Fibroblast of pulmonary artery (primary cell): Measurements from ENCODE around the gene KIAA0408.
"Not testable (repeated sequence)": the region's sequence is repeated elsewhere in the genome, so short reads cannot be mapped to it uniquely, and the experiment has no call there.

Experiments
- DNase-seq: peaks from one replicate; pipeline ENCODE4 v3.0.0-alpha.2; 2010; ENCODE audit warnings: low read depth
- H3K4me3 ChIP-seq: replicated peaks from 2 replicates; pipeline ENCODE4 v1.5.1; 2011; ENCODE audit warnings: low read depth, mild to moderate bottlenecking, control low read depth, low read length, moderate library complexity
- TF ChIP-seq, protein P1 (sequence below): IDR thresholded peaks from 2 replicates; pipeline ENCODE4 v1.5.1; 2011; ENCODE audit warnings: mild to moderate bottlenecking, control low read depth, low read length, inconsistent platforms; ENCODE audit errors: missing control alignments

Gene KIAA0408

DNA sequence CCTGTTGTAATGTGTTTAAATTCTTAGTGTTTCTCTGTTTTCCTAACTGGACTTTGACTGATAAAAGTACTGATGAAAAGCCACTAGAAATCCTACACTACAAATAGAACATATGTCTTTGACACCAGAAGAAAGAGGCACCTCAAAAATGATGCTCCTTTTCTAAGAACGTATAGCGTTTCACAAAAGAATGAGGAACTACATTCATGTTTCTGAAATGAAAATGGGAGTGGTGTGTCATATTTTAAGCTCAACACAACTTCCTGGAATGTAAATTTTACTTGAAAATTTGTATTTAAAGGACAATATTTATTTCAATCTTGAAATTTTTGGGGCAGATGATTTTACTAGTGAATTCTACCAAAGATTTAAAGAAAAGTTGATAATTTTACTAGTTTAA lies 35.3 kb downstream of the KIAA0408 start:
- no peak for DNase-seq
- TF ChIP-seq, protein P1, sequence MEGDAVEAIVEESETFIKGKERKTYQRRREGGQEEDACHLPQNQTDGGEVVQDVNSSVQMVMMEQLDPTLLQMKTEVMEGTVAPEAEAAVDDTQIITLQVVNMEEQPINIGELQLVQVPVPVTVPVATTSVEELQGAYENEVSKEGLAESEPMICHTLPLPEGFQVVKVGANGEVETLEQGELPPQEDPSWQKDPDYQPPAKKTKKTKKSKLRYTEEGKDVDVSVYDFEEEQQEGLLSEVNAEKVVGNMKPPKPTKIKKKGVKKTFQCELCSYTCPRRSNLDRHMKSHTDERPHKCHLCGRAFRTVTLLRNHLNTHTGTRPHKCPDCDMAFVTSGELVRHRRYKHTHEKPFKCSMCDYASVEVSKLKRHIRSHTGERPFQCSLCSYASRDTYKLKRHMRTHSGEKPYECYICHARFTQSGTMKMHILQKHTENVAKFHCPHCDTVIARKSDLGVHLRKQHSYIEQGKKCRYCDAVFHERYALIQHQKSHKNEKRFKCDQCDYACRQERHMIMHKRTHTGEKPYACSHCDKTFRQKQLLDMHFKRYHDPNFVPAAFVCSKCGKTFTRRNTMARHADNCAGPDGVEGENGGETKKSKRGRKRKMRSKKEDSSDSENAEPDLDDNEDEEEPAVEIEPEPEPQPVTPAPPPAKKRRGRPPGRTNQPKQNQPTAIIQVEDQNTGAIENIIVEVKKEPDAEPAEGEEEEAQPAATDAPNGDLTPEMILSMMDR, result no peak
- no peak overlapping the region for H3K4me3 ChIP-seq

DNA sequence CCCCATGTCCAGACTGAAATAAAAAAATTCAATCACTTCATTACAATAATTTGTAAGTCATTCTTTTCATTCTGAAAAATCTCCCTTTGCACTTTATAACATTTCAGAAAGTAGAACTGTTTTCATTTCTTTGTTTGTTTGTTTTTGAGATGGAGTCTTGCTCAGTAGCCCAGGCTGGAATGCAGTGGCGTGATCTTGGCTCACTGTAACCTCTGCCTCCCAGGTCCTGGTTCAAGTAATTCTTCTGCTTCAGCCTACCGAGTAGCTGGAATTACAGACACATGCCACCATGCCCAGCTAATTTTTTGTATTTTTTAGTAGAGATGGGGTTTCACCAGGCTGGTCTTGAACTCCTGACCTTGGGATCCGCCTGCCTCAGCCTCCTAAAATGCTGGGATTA lies 38.0 kb downstream of the KIAA0408 start:
- not testable (repeated sequence) for H3K4me3 ChIP-seq, DNase-seq

DNA sequence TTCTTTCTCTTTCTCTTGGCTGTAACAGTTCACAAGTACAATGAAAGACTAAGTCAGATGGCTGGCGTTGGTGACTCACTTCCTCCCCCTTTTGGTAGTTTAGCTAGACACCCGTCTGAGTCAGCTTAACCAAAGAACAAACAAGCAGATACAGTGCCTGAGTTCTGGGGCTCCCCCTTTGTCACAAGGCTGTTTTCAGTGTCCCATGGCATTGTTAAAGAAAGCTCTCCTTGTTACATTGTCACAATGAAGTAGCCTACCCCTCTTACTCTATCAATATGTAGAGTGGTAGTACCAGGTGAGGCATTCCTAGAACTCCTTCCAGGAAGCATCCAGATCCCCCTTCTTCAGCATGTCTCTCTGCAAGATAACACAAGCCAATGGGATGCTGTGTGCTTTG lies 38.6 kb downstream of the KIAA0408 start:
- H3K4me3 ChIP-seq, result no peak overlapping the region
- TF ChIP-seq, protein P1, result peak; percentile 48
- DNase-seq, result peak; percentile 96

DNA sequence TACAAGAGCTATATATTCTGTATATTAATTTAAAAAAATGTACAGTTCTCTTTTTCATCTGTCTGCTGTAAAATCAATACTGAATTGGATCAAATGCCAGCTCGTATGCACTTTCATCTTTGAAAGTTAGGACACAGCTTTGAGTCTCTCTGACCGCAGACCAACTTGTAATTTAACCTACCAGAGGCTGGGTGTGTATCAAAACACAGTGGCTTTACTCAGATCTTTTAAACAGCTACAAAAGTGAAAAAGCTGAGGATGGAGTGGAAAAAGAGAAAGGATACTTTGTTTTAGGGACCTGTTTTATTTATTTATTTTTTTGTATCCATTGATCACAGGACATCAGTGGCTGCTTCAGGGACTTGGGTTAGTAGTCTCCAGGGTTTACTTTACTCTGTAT lies 44.1 kb downstream of the KIAA0408 start:
- no peak overlapping the region for H3K4me3 ChIP-seq
- TF ChIP-seq, protein P1, result no peak
- DNase-seq, result no peak

DNA sequence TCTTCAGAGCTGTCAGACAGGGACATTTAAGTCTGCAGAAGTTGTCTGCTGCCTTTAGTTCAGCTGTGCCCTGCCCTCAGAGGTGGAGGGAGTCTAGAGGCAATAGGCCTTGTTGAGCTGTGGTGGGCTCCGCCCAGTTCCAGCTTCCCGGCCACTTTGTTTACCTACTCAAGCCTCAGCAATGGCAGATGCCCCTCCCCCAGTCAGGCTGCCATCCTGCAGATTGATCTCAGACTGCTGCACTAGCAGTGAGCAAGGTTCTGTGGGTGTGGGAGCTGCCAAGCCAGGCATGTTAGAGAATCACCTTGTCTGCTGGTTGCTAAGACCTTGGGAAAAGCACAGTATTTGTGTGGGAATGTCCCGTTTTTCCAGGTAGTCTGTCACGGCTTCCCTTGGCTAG lies 46.1 kb downstream of the KIAA0408 start:
- DNase-seq, H3K4me3 ChIP-seq: not testable (repeated sequence)

DNA sequence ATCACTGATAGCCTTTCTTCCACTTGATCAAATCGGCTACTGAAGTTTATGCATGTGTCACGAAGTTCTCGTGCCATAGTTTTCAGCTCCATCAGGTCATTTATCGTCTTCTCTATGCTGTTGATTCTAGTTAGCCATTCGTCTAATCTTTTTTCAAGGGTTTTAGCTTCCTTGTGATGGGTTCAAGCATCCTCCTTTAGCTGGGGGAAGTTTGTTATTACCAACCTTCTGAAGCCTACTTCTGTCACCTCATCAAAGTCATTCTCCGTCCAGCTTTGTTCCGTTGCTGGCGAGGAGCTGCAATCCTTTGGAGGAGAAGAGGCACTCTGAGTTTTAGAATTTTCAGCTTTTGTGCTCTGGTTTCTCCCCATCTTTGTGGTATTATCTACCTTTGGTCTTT lies 47.2 kb downstream of the KIAA0408 start:
- not testable (repeated sequence) for DNase-seq, H3K4me3 ChIP-seq
